T-helper 1 cell (primary cell): ENCODE results near the gene VPREB3.
"Not testable (repeated sequence)": the region's sequence is repeated elsewhere in the genome, so short reads cannot be mapped to it uniquely, and the experiment has no call there.

ENCODE experiments used
- DNase-seq, 5 donors: peaks; one replicate each; pipeline ENCODE4 v3.0.0-alpha.2; 2012 to 2020

The VPREB3 gene

GRCh38 chr22:23763954-23764353 lies 9.7 kb upstream of the VPREB3 start:
- DNase-seq = no peak

- DNase-seq = peak in 3 of 5 donors; percentile 38 to 43 (median 39)
Measured at GRCh38 chr22:23763579-23763945, 9.3 kb upstream of the VPREB3 start.

GRCh38 chr22:23762842-23763578 lies 8.8 kb upstream of the VPREB3 start, which contains the start of gene C22orf15:
Gene C22orf15 (plus strand): TSS chr22:23762990. CDS start chr22:23763307, 317 bp downstream.
- no peak for DNase-seq

GRCh38 chr22:23760056-23760455 lies 5.8 kb upstream of the VPREB3 start:
- DNase-seq = no peak

DNA sequence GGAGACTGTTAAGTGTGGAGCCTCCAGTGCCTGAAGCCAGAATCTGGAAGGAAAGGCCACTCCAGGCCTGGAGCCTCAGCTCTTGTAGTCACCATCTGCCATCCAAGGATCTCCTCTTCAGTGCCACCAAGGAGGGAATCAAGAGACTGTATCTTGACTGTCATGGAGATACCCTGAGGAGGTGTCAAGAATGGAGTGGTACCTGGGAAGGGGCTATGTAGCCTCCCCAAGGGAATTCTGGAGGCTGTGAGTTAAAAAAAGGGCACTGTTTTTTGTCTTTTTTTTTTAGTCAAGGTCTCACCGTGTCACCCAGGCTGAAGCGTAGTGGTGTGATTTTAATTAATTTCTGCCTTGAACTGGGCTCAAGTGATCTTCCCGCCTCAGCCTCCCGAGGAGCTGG lies 5.3 kb upstream of the VPREB3 start:
- DNase-seq = no peak

DNA sequence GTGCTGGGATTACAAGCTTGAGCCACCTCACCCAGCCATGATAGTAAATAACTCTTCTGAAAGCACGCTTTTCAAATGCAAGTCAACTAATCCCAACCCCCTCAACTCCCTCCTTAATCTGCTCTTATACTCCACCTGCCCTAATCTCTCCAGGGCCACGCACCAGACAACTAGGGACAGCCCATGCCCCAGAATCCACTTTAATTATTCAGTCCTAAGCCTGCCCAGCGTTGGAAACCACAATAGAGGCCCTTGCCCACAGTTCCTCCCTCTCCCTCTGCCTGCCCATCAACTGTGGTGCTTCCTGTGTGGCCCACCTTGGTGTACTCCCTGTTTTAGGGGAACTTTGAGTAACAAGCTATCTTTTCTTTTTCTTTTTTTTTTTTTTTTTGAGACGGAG lies 2.7 kb upstream of the VPREB3 start:
- no peak for DNase-seq

GRCh38 chr22:23755711-23756110 lies 1.5 kb upstream of the VPREB3 start:
- DNase-seq = no peak

- DNase-seq = no peak
Measured at GRCh38 chr22:23754980-23755636, 883 bp upstream of the VPREB3 start.

DNA sequence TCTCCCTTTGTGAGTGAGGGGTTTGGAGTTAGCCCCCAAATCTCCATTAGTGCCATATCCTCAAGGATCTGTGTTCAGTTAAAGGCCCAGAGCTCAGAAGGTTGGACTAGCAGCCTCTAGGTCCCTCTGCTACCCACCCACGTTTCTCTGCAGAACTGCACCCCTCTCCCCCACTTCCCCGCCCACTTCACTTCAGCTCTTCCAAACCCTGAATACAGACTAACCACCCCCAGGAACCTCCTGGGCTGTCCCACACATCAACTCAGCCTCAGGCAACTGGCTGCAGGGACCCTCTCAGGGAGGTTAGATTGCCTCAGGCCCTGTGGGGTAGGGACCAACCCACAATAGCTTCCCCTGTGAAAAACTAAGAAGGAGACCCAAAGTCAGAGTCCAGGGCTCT lies 840 bp downstream of the VPREB3 start:
- DNase-seq = no peak

DNA sequence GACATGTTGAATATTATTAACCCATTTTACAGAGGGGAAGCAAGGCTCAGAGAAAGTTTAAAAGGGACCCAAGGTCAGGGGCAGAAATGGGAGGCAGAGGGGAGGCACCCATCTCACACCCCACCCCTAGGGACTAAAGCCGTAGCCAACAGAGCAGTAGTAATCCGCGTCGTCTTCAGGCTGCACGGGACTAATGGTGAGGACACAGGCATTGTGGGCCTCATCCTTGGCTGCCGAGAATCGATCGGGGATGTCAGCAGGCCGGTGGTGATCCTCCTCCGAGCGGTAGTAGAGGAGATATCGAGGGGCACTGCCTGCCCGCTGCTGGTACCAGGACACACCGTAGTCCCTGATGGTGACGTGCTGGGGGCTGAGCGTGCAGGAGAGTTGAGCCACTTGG lies 1.5 kb downstream of the VPREB3 start:
- no peak for DNase-seq

DNA sequence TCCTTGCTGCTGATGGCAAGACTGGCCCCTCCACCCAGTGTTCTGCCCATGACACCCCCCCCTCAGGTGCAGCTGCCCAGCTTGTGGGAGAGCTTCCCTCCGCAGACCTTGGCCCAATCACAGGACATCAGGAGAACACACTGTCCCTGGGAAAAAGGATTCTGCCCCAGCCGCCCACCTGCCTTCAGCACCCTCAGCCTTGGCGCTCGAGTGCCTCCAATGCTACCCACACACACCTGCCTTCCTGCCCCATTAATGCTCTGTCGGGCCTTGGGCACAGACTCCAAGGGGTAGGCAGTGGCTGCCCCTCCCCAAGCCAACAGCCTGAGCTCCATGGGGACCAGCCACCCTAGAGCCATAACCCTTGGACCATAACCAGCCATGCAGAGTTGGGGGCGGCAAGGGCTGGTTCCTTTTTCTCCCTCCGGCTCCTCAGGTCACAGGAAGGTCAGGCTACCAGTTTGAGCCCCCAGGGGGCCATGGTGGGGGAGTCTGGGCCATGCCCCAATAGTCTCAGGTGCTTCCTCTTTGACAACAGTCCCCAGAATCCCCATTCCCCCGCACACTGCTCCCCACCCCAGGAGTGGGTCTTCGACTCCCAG lies 2.0 kb downstream of the VPREB3 start:
- no peak for DNase-seq

DNA sequence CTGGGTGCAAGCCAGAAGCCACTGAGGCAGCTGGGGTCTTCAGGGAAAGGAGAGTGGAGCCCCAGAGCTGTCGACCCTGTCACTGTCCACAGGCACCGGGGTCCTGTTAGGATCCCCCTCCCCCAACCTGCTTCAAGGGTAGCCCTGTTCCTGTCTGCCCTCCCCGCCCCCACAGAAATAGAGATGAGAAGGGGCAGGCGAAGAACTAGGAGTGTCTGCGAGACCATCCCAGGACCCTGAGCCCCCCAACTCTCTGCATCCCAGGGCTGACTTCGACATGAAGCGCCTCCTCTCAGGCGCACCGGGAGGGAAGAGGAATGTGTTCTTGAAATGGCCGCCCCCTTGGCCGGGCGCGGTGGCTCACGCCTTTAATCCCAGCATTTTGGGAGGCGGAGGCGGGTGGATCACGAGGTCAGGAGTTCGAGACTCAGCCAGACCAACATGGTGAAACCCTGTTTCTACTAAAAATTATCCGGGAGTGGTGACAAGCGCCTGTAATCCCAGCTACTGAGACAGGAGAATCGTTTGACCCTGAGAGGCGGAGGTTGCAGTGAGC lies 2.7 kb downstream of the VPREB3 start:
- DNase-seq = no peak

DNA sequence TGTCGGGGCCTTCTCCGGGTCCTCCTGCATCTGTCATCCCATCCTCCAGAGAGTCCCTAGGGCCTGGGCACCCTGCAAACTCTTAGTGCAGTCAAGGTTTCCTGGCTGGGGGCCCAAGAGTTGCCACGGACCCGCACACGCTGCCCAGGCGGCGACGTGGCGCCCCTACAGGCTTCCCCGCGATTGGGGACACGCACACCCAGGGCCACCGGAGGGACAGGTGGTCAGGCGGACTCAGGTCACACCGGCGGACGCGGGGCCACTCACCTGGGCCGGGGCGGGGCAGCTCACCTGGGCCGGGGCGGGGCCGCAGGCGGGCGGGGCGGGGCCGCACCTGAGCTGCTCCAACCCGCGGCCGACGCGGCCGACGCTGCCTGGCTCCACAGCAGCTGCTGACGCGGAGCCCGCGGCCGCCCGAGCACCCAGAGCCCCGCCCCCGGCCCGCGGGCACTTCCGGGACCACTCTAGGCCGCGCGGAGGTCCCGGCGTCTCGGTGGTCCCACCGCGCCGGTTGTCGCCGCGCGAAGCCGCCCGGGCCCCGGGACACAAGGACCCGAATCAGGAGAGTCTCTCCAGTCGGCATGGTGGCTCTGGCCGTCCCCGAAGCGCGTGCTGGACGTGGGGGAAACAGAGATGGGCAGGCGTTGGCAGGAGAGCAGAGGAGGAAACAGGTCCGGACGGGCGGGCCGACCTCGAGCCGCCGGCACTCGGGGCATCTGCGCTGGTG lies 3.3 kb downstream of the VPREB3 start, which contains the start of gene ZNF70:
ZNF70 (minus strand) TSS at position 399 of the 727 bp plus-strand sequence. CDS start 5,972 bp downstream, outside the sequence.
- DNase-seq = peak; percentile 74 to 88 (median 81)

DNA sequence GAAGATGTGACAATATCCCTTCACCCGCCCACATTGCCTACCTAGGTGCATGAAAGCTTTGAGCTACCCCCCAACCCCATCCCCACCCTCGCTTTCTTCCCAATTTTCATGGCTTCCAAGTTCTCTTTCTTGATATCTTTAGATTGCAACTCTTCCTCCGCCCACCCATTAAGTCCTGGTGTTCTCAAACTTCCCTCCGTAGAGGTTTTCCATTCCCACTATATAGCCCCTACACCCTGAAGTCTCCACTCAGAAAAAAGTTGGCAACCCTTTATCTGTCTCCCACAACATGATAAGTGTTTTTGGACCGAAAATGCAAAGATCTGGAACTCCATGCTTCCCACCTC lies 3.9 kb downstream of the VPREB3 start:
- no peak for DNase-seq

- DNase-seq = no peak
Measured at GRCh38 chr22:23749841-23750301, 4.4 kb downstream of the VPREB3 start.

DNA sequence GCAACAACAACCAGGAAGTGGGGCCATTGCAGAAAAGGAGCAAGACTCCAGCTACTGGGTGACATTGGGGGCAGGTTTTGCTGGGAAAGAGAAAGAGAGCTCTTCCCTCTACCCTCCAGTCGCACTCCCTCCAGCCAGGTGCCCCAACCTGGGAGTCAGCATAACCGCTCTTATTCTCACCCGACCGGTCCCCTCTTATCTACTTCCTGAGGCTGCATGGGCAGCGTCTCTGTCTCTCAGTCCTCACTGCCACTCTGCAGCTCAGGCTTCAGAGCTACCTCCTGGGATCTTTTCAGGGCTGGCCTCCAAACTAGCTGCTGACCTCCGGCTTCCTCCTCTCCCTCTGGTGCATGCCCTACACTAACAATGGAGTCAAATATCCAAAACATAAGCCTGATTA lies 8.4 kb downstream of the VPREB3 start:
- DNase-seq = no peak

GRCh38 chr22:23744485-23744884 lies 9.7 kb downstream of the VPREB3 start:
- DNase-seq = no peak

- DNase-seq = no peak
Measured at GRCh38 chr22:23744001-23744400, 10.2 kb downstream of the VPREB3 start.

DNA sequence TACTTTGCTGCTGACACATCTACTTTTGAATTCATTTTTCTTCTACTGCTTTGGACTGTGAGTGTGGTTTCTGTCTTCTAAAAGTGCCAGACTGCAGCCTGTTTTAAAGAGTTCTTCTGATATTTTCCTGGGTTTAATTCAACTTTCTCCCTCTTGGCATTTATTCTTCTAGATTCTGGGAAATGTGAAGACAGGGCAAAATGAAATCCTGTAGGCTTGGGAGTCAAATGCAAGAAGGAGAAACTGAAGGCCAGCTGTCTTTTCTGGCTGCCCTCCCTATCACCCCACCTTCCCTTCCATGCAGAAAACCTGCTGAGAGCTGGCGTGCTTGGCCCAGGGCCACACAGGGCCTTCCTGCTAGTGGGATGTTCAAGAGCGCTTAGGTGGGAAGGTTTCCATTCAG lies 10.9 kb downstream of the VPREB3 start:
- DNase-seq = no peak

DNA sequence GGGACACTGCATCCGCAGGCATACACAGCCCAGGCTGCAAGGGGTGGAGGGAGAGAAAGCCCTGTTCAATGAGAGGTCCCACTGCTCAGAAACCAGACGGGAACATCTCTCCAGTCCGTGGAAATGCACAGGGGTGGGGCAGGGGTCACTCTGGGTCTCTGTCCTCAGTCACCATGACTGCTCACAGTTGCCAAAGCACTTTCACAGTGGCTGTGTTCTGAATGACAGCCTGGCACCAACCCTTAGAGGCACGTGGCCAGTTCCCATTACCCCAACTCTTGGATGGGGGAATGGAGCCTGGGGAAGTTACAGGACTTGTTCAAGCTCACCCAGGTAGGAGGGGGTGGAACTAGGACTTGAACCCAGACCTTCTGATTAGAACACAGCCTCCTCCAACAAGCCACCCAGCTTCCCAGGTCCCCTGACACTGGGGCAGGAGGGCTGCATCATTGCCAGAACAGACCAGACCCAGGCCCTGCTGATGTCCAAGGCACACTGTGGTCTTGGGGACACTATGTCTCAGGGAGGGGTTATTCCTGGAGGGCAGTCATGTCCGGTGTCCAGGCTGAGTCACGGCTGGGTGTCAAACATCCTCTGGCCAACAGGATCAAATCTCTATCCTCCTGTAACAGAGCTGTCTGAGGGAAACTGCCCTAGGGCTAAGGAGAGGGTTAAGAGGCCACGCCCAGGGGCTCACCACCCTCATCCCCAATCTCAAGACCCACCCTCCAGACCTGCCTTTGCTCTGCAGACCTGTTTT lies 11.5 kb downstream of the VPREB3 start:
- DNase-seq = no peak

DNA sequence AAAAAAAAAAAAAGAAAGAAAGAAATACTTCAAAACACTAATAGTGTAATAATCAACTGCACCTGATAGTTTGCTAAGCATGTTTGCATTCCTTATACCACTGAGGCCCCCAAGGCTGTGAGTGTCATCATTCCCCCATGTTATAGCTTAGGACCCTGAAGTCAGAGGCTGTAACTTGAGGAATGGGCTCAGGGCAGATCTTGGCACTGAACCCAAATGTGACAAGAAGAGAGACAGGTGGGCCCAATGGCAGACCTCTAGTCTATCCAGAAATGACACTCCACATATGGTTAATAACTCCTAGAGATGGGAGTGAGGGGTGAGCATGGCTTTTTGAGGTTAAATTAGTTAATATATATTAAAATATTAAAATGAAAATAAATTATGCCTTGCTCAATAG lies 16.5 kb downstream of the VPREB3 start:
- no peak for DNase-seq

- DNase-seq = not testable (repeated sequence)
Measured at GRCh38 chr22:23728108-23728507, 26.1 kb downstream of the VPREB3 start.
